Heart right ventricle (tissue), 16 donors: ENCODE data around the gene DAPP1. TPM values are rescaled to one million over a fixed set of nuclear protein-coding genes. Genes with fewer than 3 reads are reported as not detected.
A peak's percentile ranks its signal among the peaks of the same experiment; 100 is the strongest.

Experiments used
- ATAC-seq, 8 donors: fragments of 200-7000 bp; cut with Tn5 transposase; one replicate each; pipeline ENCODE4 v1.9.1; 2020; ENCODE audit warnings: mild to moderate bottlenecking in 8 of 8, moderate library complexity in 8 of 8, moderate number of reproducible peaks in 1 of 8
- DNase-seq, 2 donors: peaks; one replicate each; pipeline ENCODE4 v3.0.0-alpha.2; 2020
- H3K27ac ChIP-seq, 10 donors: fragments of 200-600 bp; sonication (generic) in 2 of 10; one replicate each; pipeline versions ENCODE4 v1.5.0 to v1.8.0; 2020 to 2022; ENCODE audit warnings: mild to moderate bottlenecking in 3 of 10
- H3K27me3 ChIP-seq, 7 donors: fragments of 200-600 bp; one replicate each; pipeline ENCODE4 v1.8.0; 2021 to 2022; ENCODE audit warnings: mild to moderate bottlenecking in 2 of 7
- H3K36me3 ChIP-seq, 9 donors: fragments of 200-600 bp; sonication (generic) in 1 of 9; one replicate each; pipeline versions ENCODE4 v1.5.0 to v1.8.0; 2020 to 2022; ENCODE audit warnings: mild to moderate bottlenecking in 2 of 9
- H3K4me1 ChIP-seq, 9 donors: fragments of 200-600 bp; sonication (generic) in 1 of 9; one replicate each; pipeline versions ENCODE4 v1.5.0 to v1.8.0; 2020 to 2022; ENCODE audit warnings: mild to moderate bottlenecking in 4 of 9
- H3K4me3 ChIP-seq, 10 donors: fragments of 200-600 bp; sonication (generic) in 2 of 10; one replicate each; pipeline versions ENCODE4 v1.5.0 to v1.8.0; 2020 to 2022; ENCODE audit warnings: mild to moderate bottlenecking in 7 of 10, moderate library complexity in 2 of 10
- H3K9me3 ChIP-seq, 11 donors: fragments of 200-600 bp in 10 of 11; sonication (generic) in 2 of 11; one replicate each; pipeline versions ENCODE4 v1.5.0 to v1.8.0; 2013 to 2022; ENCODE audit warnings: mild to moderate bottlenecking in 2 of 11, control low read depth in 1 of 11, moderate library complexity in 1 of 11
- WGBS, 2 donors: extraction: QIAGEN DNeasy Blood & Tissue Kit; methylation state at CpG; one replicate each; pipeline ENCODE4 v1.1.7; 2013; ENCODE audit warnings: inconsistent platforms in 1 of 2; 5-methylcytosine and 5-hydroxymethylcytosine counted together
- intact Hi-C, 10 donors: fragments of 100-400 bp; cut with DNase I; formaldehyde crosslinking; loops; one replicate each; pipeline versions ENCODE4 v1.11.1 to v1.14.2; 2022
- polyA plus RNA-seq, 2 donors: library from polyadenylated mRNA; stranded (reverse); fragments of 200-250 nt; gene quantifications; one replicate each; pipeline ENCODE4 v1.2.3, GENCODE V29; 2013
- total RNA-seq, 10 donors: library from RNA; stranded (reverse); fragmentation: NEBNext Ultra II Directional in 3 of 10; extraction: Animal tissue kit (Norgen Biotek cat#: 25700) in 3 of 10; gene quantifications; one replicate each; pipeline versions ENCODE4 v1.2.1 to v1.2.4, GENCODE V29; 2021 to 2023
- TF ChIP-seq, protein P1 (sequence below), 9 donors: fragments of 200-600 bp; sonication (generic) in 2 of 9; IDR thresholded peaks; one replicate each; pipeline versions ENCODE4 v1.5.0 to v1.8.0; 2021 to 2022; ENCODE audit warnings: antibody characterized with exemption in 9 of 9, mild to moderate bottlenecking in 5 of 9, moderate library complexity in 1 of 9
- donor health status: Arrhythmogenic right ventricular cardiomyopathy.
- donor health status: ischemic (EF 13 %, LVEDD 7.1; RV severe dilation, severe dysfunction).
- donor health status: healthy with polysubstance abuse.
- donor health status: DM: no; HTN: yes; CAD: no.
- donor health status: DM: no; HTN: no; CAD: no.
- donor health status: ischemic (EF 25% LVEDD 6.9; RV normal size, moderate dysfunction).
- donor health status: ischemic (EF 25% LVEDD 5.7; RV mildly dilated, moderate dysfunction).
- donor health status: healthy.
- donor health status: DM: yes; HTN: yes; CAD: no.
- donor health status: Ischemic cardiomyopathy.
- donor health status: ischemic (EF 35%, LVEDD 5.7; RV mildly dilated, moderate dysfunction).
- donor health status: nonischemic (EF 11% LVEDD 7.7; RV severe dilation, severe dysfunction).
- donor health status: DM: yes; HTN: yes; CAD: no.
- donor health status: PGD.
- donor health status: ischemic (EF 29% LVEDD 5.4; RV normal size, mild dysfunction).
- donor health status: nonischemic (EF 23%, LVEDD 6.1; RV moderate dilation, normal function).

DAPP1 gene
- total and polyA plus RNA-seq, 12 donors = 0.16 to 5.4 (median 0.34) TPM; not detected in 1

DNA sequence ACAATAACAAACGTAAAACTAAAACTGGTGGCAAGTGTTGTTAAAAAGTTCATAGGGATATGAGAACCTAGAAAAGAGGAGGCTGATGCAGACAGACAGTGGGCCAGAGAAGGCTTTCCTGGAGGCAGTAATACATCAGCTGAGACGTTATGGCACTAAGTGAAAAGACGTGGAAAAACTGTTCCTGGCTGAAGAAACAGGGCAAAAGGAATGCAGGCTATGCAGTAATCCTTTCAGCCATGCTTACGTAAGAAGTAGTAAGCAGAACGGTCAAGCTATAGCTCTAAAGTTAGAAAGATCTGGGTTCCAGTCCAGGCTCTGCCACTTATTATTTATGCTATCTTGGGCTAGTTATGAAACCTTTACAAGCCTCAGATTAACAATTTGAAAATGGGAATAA, 71.2 kb downstream of the DAPP1 start:
- 58 to 63% methylated on average over 5 of the region's 5 CpGs for WGBS, 2 donors
- H3K4me3 ChIP-seq = no peak overlapping the region
- no peaks in the 10 kb centered on the region for H3K27me3 ChIP-seq
- no peak for DNase-seq
- no peak overlapping the region for H3K27ac ChIP-seq
- no peak for ATAC-seq
- H3K9me3 ChIP-seq = no peaks in the 10 kb centered on the region
- TF ChIP-seq, protein P1, sequence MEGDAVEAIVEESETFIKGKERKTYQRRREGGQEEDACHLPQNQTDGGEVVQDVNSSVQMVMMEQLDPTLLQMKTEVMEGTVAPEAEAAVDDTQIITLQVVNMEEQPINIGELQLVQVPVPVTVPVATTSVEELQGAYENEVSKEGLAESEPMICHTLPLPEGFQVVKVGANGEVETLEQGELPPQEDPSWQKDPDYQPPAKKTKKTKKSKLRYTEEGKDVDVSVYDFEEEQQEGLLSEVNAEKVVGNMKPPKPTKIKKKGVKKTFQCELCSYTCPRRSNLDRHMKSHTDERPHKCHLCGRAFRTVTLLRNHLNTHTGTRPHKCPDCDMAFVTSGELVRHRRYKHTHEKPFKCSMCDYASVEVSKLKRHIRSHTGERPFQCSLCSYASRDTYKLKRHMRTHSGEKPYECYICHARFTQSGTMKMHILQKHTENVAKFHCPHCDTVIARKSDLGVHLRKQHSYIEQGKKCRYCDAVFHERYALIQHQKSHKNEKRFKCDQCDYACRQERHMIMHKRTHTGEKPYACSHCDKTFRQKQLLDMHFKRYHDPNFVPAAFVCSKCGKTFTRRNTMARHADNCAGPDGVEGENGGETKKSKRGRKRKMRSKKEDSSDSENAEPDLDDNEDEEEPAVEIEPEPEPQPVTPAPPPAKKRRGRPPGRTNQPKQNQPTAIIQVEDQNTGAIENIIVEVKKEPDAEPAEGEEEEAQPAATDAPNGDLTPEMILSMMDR (IDR thresholded peaks at IDR 0.05) = no peak
- peaks cover 0 to 49% (median 23%) of the 10 kb centered on the region in 9 donors for H3K4me1 ChIP-seq
- intact Hi-C loops = loop anchor here in 6 of 10 donors (5.0 to 10.0 kb wide), 5 partner anchors 59 to 326 kb away; partner anchors contain the start of genes TRMT10A (in 3 of the 6), DAPP1 (in 2 of the 6) and DNAJB14 (in 1 of the 6)
- H3K36me3 ChIP-seq = peaks cover 0 to 71% (median 13%) of the 10 kb centered on the region in 9 donors

- peaks cover 5 to 68% (median 38%) of the 10 kb centered on the region in 9 donors for H3K4me1 ChIP-seq
- WGBS, 2 donors = 61 to 67% methylated on average over 2 of the region's 2 CpGs
Measured at GRCh38 chr4:99891351-99891750, 74.7 kb downstream of the DAPP1 start.

DNA sequence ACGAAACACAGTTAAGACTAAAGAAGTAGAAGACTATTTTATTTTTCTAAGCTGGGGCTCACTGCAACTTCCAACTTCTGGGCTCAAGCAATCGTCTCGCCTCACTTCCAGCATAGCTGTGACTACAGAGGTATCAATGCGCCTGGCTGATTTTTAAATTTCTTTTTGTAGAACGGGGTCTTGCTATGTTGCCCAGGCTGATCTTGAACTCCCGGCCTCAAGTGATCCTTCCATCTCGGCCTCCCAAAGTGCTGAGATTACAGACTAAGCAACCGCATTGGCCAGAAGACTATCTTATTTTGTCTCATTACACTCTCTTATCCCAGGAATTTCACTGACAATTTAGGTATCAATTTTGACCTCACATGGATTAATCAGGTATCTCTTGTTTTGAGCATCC, 76.4 kb downstream of the DAPP1 start:
- ATAC-seq (no peak), DNase-seq (no peak)
- peak overlapping the region in 1 of 10 donors; percentile 93 for H3K27ac ChIP-seq
- WGBS, 2 donors = 93 to 96% methylated on average over 8 of the region's 8 CpGs
- peaks cover 0 to 32% (median 5%) of the 10 kb centered on the region in 9 donors for H3K36me3 ChIP-seq
- no peaks in the 10 kb centered on the region for H3K27me3 ChIP-seq
- peak overlapping the region in 9 of 10 donors; percentile 65 to 94 (median 85) for H3K4me3 ChIP-seq
- TF ChIP-seq, protein P1 (IDR thresholded peaks at IDR 0.05) = no peak
- peaks cover 5 to 62% (median 38%) of the 10 kb centered on the region in 9 donors for H3K4me1 ChIP-seq
- H3K9me3 ChIP-seq = no peaks in the 10 kb centered on the region
- intact Hi-C loops = loop anchor here in 5 of 10 donors (2.0 to 10.0 kb wide), 4 partner anchors 54 to 331 kb away; partner anchors contain the start of genes TRMT10A (in 5 of the 5) and DNAJB14 (in 3 of the 5)

More at GRCh38 chr4:99891351-99891750, 74.7 kb downstream of the DAPP1 start:
- H3K27ac ChIP-seq = no peak overlapping the region
- H3K27me3 ChIP-seq = no peaks in the 10 kb centered on the region
- H3K36me3 ChIP-seq = peaks cover 0 to 36% (median 5%) of the 10 kb centered on the region in 9 donors
- ATAC-seq = no peak
- intact Hi-C loops = loop anchor here in 5 of 10 donors (5.0 to 10.0 kb wide), 3 partner anchors 56 to 329 kb away; partner anchors contain the start of genes TRMT10A (in 5 of the 5) and DNAJB14 (in 2 of the 5)
- TF ChIP-seq, protein P1 (IDR thresholded peaks at IDR 0.05) = no peak
- no peak for DNase-seq
- no peak overlapping the region for H3K4me3 ChIP-seq
- H3K9me3 ChIP-seq = no peaks in the 10 kb centered on the region

DNA sequence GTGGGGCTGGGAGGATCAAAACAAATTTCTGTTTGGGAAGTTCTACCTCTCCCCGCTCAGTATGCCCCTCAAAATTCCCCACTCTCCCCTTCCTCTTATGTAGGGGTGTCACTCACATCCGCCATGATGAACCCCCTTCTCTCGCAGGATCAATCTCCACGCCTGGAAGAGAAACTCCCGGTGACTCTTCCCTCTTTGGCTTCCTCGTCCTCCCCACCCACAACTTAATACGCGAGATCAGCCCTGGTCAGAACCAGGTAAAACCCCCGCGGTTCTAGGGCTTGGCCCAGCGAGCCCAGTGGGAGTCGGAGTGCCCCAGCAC, 77.2 kb downstream of the DAPP1 start:
- WGBS, 2 donors = 1 to 2% methylated on average over 12 of the region's 12 CpGs
- Histone ChIP-seq H3K4me1 (peaks cover 5 to 55% (median 35%) of the 10 kb centered on the region in 9 donors), H3K9me3 (no peaks in the 10 kb centered on the region), H3K27me3 (no peaks in the 10 kb centered on the region), H3K27ac (peak overlapping the region; percentile 50 to 93 (median 82)), H3K36me3 (peaks cover 0 to 38% (median 5%) of the 10 kb centered on the region in 9 donors), H3K4me3 (peak overlapping the region; percentile 65 to 94 (median 86))
- DNase-seq (no peak), ATAC-seq (peak in 3 of 8 donors; percentile 40 to 62 (median 54))
- TF ChIP-seq, protein P1 (IDR thresholded peaks at IDR 0.05) = no peak
- intact Hi-C loops = loop anchor here in 6 of 10 donors (2.0 to 10.0 kb wide), 5 partner anchors 53 to 331 kb away; partner anchors contain the start of genes TRMT10A (in 5 of the 6) and DNAJB14 (in 4 of the 6)
